HepG2 (cell line): ENCODE data around the gene TUT7. TPM values are rescaled to one million over a fixed set of nuclear protein-coding genes. Genes with fewer than 3 reads are reported as not detected.

Experiments used
- ATAC-seq: fragments of 200-7000 bp; cut with Tn5 transposase; 3 replicates; pipeline ENCODE4 v1.9.1; 2020; ENCODE audit warnings: mild to moderate bottlenecking, moderate library complexity
- BruUV-seq: library from RNA; stranded (reverse); fragments of 400-500 nt; replicated peaks from 2 replicates; lab custom pipeline; 2021; lab: Mats Ljungman, UMichigan
- CTCF ChIA-PET: fragments of 300-600 bp; formaldehyde crosslinking; extraction: SDS; loops from one replicate; lab custom pipeline; 2021; ENCODE audit warnings: low total read pairs, inconsistent platforms, low intra/inter-chr PET ratio; lab: Yijun Ruan, JAX
- POLR2A ChIA-PET: fragments of 350-600 bp; sonication (Branson Sonifier 250); formaldehyde crosslinking; loops from one replicate; lab custom pipeline; 2020; ENCODE audit warnings: antibody characterized with exemption, inconsistent platforms; lab: Yijun Ruan, JAX
- DNase-seq: peaks from one replicate; pipeline ENCODE4 v3.0.0-alpha.2; 2015; ENCODE audit warnings: low spot score
- FAIRE-seq: peaks from 3 replicates; lab custom pipeline; 2011; peaks lifted over from hg19 to GRCh38; lab: Jason Lieb, UNC
- H2AFZ ChIP-seq: one replicate; pipeline ENCODE4 v1.6.1; 2011; ENCODE audit warnings: low read length, inconsistent platforms
- H3K27ac ChIP-seq: fragments of 300-600 bp; 3 replicates; pipeline ENCODE4 v1.8.0; 2011; ENCODE audit warnings: mixed run types, mild to moderate bottlenecking, mixed read lengths, low read length, inconsistent platforms; ENCODE audit not compliant: insufficient read depth; ENCODE audit errors: extremely low read length
- H3K27me3 ChIP-seq, 2 experiments: fragments of 200-600 bp in 1 of 2; 2 replicates in 1 of 2; 3 replicates in 1 of 2; pipeline versions ENCODE4 v1.6.0 to v1.8.0; 2011; ENCODE audit warnings: low read length in 2 of 2, mild to moderate bottlenecking in 2 of 2, moderate library complexity in 2 of 2, inconsistent platforms in 1 of 2; ENCODE audit not compliant: insufficient read depth in 2 of 2, control insufficient read depth in 1 of 2
- H3K36me3 ChIP-seq, 2 experiments: fragments of 200-600 bp in 1 of 2; replicated peaks in 1 of 2; 2 replicates in 1 of 2; 3 replicates in 1 of 2; pipeline versions ENCODE4 v1.5.1 to v1.8.0; 2011; ENCODE audit warnings: low read length in 2 of 2, inconsistent platforms in 1 of 2; ENCODE audit not compliant: insufficient read depth in 2 of 2, control insufficient read depth in 1 of 2
- H3K4me1 ChIP-seq: 2 replicates; pipeline ENCODE4 v1.5.1; 2012; ENCODE audit warnings: low read length, inconsistent platforms; ENCODE audit not compliant: insufficient read depth
- H3K4me2 ChIP-seq: 2 replicates; pipeline ENCODE4 v1.6.0; 2011; ENCODE audit warnings: low read depth, low read length, inconsistent platforms
- H3K4me3 ChIP-seq, 3 experiments: fragments of 200-600 bp in 1 of 3; sonication (generic), shearing (Covaris generic) in 1 of 3; replicated peaks in 1 of 3; 2 replicates each; pipeline ENCODE4 v1.5.1; 2011 to 2016; ENCODE audit warnings: low read length in 3 of 3, inconsistent platforms in 2 of 3, low read depth in 2 of 3, mild to moderate bottlenecking in 2 of 3, control low read depth in 1 of 3, mixed read lengths in 1 of 3; ENCODE audit not compliant: insufficient read depth in 1 of 3
- H3K79me2 ChIP-seq: one replicate; pipeline ENCODE4 v1.6.1; 2011; ENCODE audit warnings: low read length, inconsistent platforms; ENCODE audit not compliant: insufficient read depth
- H3K9ac ChIP-seq: 2 replicates; pipeline ENCODE4 v1.6.0; 2011; ENCODE audit warnings: mild to moderate bottlenecking, low read depth, low read length, inconsistent platforms; ENCODE audit not compliant: insufficient read depth
- H3K9me3 ChIP-seq: 2 replicates; pipeline ENCODE4 v1.5.1; 2012; ENCODE audit warnings: mild to moderate bottlenecking, low read length
- H4K20me1 ChIP-seq: 2 replicates; pipeline ENCODE4 v1.6.0; 2011; ENCODE audit warnings: inconsistent platforms, mild to moderate bottlenecking, low read length, moderate library complexity; ENCODE audit not compliant: insufficient read depth
- ETV5 ChIP-seq: IDR thresholded peaks from 2 replicates; pipeline ENCODE4 v1.6.1; 2018; ENCODE audit warnings: missing biosample characterization, missing genetic modification reagents, inconsistent platforms, borderline replicate concordance
- FOSL2 ChIP-seq: sonication (generic); formaldehyde crosslinking; IDR thresholded peaks from 2 replicates; pipeline ENCODE4 v1.4.0; 2020; ENCODE audit warnings: missing genetic modification reagents
- LCORL ChIP-seq, 2 experiments: fragments of 450-650 bp in 1 of 2; sonication (generic) in 1 of 2; formaldehyde crosslinking in 1 of 2; IDR thresholded peaks; 2 replicates each; pipeline versions ENCODE4 v1.5.0 to v1.6.1; 2017 to 2020; ENCODE audit warnings: antibody characterized with exemption in 1 of 2, missing genetic modification reagents in 1 of 2
- MLLT10 ChIP-seq: sonication (generic); formaldehyde crosslinking; IDR thresholded peaks from 2 replicates; pipeline ENCODE4 v1.4.0; 2020; ENCODE audit warnings: missing genetic modification reagents
- PRDM4 ChIP-seq: sonication (generic); formaldehyde crosslinking; IDR thresholded peaks from 2 replicates; pipeline ENCODE4 v1.9.0; 2021; ENCODE audit warnings: missing genetic modification reagents, borderline replicate concordance
- ZBTB7A ChIP-seq: sonication (generic); formaldehyde crosslinking; IDR thresholded peaks from 2 replicates; pipeline ENCODE4 v1.8.0; 2022; ENCODE audit warnings: mild to moderate bottlenecking, missing genetic modification reagents
- ZEB1 ChIP-seq: IDR thresholded peaks from 2 replicates; pipeline ENCODE4 v1.6.1; 2012; ENCODE audit warnings: mild to moderate bottlenecking, low read depth, inconsistent platforms; ENCODE audit not compliant: insufficient replicate concordance
- ZNF7 ChIP-seq: IDR thresholded peaks from 2 replicates; pipeline ENCODE4 v1.6.1; 2016; ENCODE audit warnings: missing biosample characterization, missing genetic modification reagents
- ZNF776 ChIP-seq: sonication (generic); formaldehyde crosslinking; IDR thresholded peaks from 2 replicates; pipeline ENCODE4 v1.4.0; 2020; ENCODE audit warnings: mild to moderate bottlenecking, missing genetic modification reagents
- ZSCAN9 ChIP-seq: IDR thresholded peaks from 2 replicates; pipeline ENCODE4 v1.6.1; 2016; ENCODE audit warnings: borderline replicate concordance
- WGBS: methylation state at CpG from one replicate; pipeline ENCODE4 v1.1.6; 2017; ENCODE audit warnings: low lambda C conversion rate; 5-methylcytosine and 5-hydroxymethylcytosine counted together
- in situ Hi-C: cut with HindIII; loops from 2 replicates; pipeline ENCODE4 v1.10.0; 2017; ENCODE audit warnings: low pct_unique_long_range_greater_than_20kb; ENCODE audit not compliant: extremely low pct_ligation_motif_present
- intact Hi-C: fragments of 100-400 bp; cut with micrococcal nuclease; formaldehyde crosslinking; loops from one replicate; pipeline ENCODE4 v1.10.0; 2022; ENCODE audit not compliant: unreplicated experiment
- polyA plus RNA-seq, 8 experiments: library from polyadenylated mRNA; depleted of rRNA in 3 of 8; stranded (reverse) in 7 of 8; unstranded in 1 of 8; fragments of >200 nt; fragmentation: Illumina TruSeq in 4 of 8; extraction: Trizol in 4 of 8; gene quantifications; 2 replicates each; pipeline versions ENCODE4 v1.2.1 to v1.2.3, GENCODE V29; 2011 to 2016; ENCODE audit warnings: low read depth in 4 of 8, missing spikeins in 1 of 8, mixed read lengths in 1 of 8; ENCODE audit not compliant: insufficient read depth in 1 of 8
- total RNA-seq, 5 experiments: library from RNA; depleted of rRNA; stranded (reverse); fragments of >200 nt; fragmentation: Illumina TruSeq; extraction: Trizol; gene quantifications; 2 replicates each; pipeline ENCODE4 v1.2.3, GENCODE V29; 2016; ENCODE audit warnings: low read depth in 1 of 5
- TF ChIP-seq, protein P1 (sequence below): IDR thresholded peaks from 2 replicates; pipeline ENCODE4 v1.6.1; 2016; ENCODE audit warnings: missing compliant biosample characterization, missing genetic modification reagents, borderline replicate concordance
- TF ChIP-seq, protein P2 (sequence below): sonication (generic); formaldehyde crosslinking; IDR thresholded peaks from 2 replicates; pipeline ENCODE4 v1.5.1; 2020; ENCODE audit warnings: missing genetic modification reagents, mild to moderate bottlenecking, borderline replicate concordance
- TF ChIP-seq, protein P3 (sequence below): sonication (generic); formaldehyde crosslinking; IDR thresholded peaks from 2 replicates; pipeline ENCODE4 v1.5.0; 2020; ENCODE audit warnings: mild to moderate bottlenecking, missing genetic modification reagents
- TF ChIP-seq, protein P4 (sequence below): sonication (generic); formaldehyde crosslinking; conservative IDR thresholded peaks from 2 replicates; pipeline ENCODE4 v1.8.0; 2022; ENCODE audit warnings: missing genetic modification reagents

The TUT7 gene
- total and polyA plus RNA-seq, 2 of the 13 experiments (the other 11 are each of a cell fraction or from before 2014, with no cell fraction given), result 12.0 to 19.4 TPM

DNA sequence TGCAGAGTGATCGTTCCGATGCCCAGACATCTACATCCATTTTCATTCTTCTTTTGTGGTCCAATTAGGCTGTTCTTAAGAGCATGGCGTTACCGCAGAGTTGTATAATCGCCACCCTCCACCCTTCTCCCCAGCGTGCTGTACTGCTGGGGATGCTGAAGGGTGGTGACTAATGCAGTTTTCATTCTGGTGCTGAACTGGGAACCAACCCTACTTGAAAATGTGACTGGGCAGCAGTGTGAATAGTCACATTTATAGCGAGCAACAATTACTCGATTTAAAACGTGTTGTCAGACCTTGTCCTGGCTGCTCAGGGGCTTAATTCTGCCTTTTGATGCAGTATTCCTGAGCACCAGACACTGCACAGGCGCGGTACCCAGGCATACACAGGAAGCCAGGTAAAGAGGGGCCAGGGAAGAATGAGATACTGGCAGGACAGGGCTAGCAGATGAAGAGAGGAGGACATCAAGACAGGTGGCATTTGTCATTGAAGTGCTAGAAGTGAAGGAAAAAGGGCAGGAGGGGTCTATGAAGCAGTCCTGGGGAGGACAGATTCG is 71.2 kb downstream of the TUT7 start:
- H3K27me3 ChIP-seq, result no peaks in the 10 kb centered on the region
- H4K20me1 ChIP-seq, result peaks cover 12% of the 10 kb centered on the region
- H3K36me3 ChIP-seq, result peaks cover 2 to 9% of the 10 kb centered on the region in 2 experiments; a peak in 1 of 5 replicates
- 26% methylated on average over 12 of the region's 12 CpGs for WGBS
- intact Hi-C loops (loop anchor here (5.0 to 10.0 kb wide), 2 partner anchors 122 to 191 kb away; no protein-coding TSS in a partner anchor), in situ Hi-C loops (loop anchor here (10.0 kb wide), 1 partner anchor 338 kb away; the partner anchor contains the start of gene NAA35)
- peak overlapping the region; percentile 97 for H3K27ac ChIP-seq
- H3K4me3 ChIP-seq, result peak overlapping the region; percentile 69 to 93 (median 86)
- peaks cover 36% of the 10 kb centered on the region for H3K79me2 ChIP-seq
- H3K4me2 ChIP-seq, result peak overlapping the region; percentile 84
- FAIRE-seq (no peak), DNase-seq (no peak), ATAC-seq (peak; percentile 39)
- H2AFZ ChIP-seq, result peak overlapping the region; percentile 66
- ChIA-PET CTCF (no interaction called here), POLR2A (interaction anchor here (0.7 to 2.1 kb wide), 6 partner anchors 16 to 123 kb away, joined by 3 to 15 read pairs (median 4); no protein-coding TSS in a partner anchor)
- BruUV-seq, result TSS peak; percentile 86
- peak overlapping the region; percentile 71 for H3K9ac ChIP-seq
- no peaks in the 10 kb centered on the region for H3K9me3 ChIP-seq
- peaks cover 49% of the 10 kb centered on the region for H3K4me1 ChIP-seq
- peak; percentile 23; the same call in 1 of the 2 replicates for TF ChIP-seq FOSL2 (CRISPR knock-in tag)
- no peak for TF ChIP-seq ETV5 (CRISPR knock-in tag)
- TF ChIP-seq, protein P1, sequence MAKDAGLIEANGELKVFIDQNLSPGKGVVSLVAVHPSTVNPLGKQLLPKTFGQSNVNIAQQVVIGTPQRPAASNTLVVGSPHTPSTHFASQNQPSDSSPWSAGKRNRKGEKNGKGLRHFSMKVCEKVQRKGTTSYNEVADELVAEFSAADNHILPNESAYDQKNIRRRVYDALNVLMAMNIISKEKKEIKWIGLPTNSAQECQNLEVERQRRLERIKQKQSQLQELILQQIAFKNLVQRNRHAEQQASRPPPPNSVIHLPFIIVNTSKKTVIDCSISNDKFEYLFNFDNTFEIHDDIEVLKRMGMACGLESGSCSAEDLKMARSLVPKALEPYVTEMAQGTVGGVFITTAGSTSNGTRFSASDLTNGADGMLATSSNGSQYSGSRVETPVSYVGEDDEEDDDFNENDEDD, result no peak
- TF ChIP-seq, protein P2, sequence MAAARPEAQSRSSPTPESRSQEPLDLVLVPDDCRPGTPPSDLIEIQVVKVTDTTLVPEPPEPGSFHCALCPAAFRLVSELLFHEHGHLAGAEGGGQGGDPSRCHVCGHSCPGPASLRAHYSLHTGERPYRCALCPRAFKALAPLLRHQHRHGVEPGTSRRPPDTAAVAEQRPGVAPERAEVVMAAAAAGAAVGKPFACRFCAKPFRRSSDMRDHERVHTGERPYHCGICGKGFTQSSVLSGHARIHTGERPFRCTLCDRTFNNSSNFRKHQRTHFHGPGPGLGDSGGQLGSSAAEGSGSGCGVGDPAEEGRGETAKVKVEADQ (CRISPR knock-in tag), result 0 out of 2 replicates have a peak, but pooled peaks have one; percentile 12
- TF ChIP-seq, protein P3, sequence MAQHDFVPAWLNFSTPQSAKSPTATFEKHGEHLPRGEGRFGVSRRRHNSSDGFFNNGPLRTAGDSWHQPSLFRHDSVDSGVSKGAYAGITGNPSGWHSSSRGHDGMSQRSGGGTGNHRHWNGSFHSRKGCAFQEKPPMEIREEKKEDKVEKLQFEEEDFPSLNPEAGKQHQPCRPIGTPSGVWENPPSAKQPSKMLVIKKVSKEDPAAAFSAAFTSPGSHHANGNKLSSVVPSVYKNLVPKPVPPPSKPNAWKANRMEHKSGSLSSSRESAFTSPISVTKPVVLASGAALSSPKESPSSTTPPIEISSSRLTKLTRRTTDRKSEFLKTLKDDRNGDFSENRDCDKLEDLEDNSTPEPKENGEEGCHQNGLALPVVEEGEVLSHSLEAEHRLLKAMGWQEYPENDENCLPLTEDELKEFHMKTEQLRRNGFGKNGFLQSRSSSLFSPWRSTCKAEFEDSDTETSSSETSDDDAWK, result no peak
- TF ChIP-seq, protein P4, sequence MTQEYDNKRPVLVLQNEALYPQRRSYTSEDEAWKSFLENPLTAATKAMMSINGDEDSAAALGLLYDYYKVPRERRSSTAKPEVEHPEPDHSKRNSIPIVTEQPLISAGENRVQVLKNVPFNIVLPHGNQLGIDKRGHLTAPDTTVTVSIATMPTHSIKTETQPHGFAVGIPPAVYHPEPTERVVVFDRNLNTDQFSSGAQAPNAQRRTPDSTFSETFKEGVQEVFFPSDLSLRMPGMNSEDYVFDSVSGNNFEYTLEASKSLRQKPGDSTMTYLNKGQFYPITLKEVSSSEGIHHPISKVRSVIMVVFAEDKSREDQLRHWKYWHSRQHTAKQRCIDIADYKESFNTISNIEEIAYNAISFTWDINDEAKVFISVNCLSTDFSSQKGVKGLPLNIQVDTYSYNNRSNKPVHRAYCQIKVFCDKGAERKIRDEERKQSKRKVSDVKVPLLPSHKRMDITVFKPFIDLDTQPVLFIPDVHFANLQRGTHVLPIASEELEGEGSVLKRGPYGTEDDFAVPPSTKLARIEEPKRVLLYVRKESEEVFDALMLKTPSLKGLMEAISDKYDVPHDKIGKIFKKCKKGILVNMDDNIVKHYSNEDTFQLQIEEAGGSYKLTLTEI (CRISPR knock-in tag), result no peak
- TF ChIP-seq ZBTB7A, result 0 out of 2 replicates have a peak, but pooled peaks have one; percentile 22
- no peak for TF ChIP-seq ZNF776 (CRISPR knock-in tag)
- TF ChIP-seq ZNF7 (CRISPR knock-in tag), result no peak
- no peak for TF ChIP-seq ZSCAN9
- TF ChIP-seq ZEB1, result no peak
- TF ChIP-seq LCORL (IDR thresholded peaks at IDR 0.05), result no peak
- no peak for TF ChIP-seq LCORL (CRISPR knock-in tag; IDR thresholded peaks at IDR 0.05)
- TF ChIP-seq PRDM4 (CRISPR knock-in tag), result no peak
- no peak for TF ChIP-seq MLLT10 (CRISPR knock-in tag)
